ENCODE results near the gene SCARF1. TPM values are rescaled to one million over a fixed set of nuclear protein-coding genes. Genes with fewer than 3 reads are reported as not detected.

Gene SCARF1
- total RNA-seq, 1 donor from 2014 or later, result 0.97 TPM

GRCh38 chr17:1588821-1589585 lies 56.5 kb downstream of the SCARF1 start:
- no peak for DNase-seq (ENCODE audit: extremely low spot score, unreplicated experiment)
- Mint-ChIP-seq H3K4me1 (ENCODE audit: unreplicated experiment) (no peaks in the 10 kb centered on the region), H3K4me3 (no peak overlapping the region), H3K27me3 (no peaks in the 10 kb centered on the region), H3K36me3 (no peaks in the 10 kb centered on the region), H3K9me3 (no peaks in the 10 kb centered on the region), H3K27ac (no peak overlapping the region)
- TF ChIP-seq, protein P1, sequence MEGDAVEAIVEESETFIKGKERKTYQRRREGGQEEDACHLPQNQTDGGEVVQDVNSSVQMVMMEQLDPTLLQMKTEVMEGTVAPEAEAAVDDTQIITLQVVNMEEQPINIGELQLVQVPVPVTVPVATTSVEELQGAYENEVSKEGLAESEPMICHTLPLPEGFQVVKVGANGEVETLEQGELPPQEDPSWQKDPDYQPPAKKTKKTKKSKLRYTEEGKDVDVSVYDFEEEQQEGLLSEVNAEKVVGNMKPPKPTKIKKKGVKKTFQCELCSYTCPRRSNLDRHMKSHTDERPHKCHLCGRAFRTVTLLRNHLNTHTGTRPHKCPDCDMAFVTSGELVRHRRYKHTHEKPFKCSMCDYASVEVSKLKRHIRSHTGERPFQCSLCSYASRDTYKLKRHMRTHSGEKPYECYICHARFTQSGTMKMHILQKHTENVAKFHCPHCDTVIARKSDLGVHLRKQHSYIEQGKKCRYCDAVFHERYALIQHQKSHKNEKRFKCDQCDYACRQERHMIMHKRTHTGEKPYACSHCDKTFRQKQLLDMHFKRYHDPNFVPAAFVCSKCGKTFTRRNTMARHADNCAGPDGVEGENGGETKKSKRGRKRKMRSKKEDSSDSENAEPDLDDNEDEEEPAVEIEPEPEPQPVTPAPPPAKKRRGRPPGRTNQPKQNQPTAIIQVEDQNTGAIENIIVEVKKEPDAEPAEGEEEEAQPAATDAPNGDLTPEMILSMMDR (conservative IDR thresholded peaks at IDR 0.05), result no peak

GRCh38 chr17:1584167-1584566 lies 61.4 kb downstream of the SCARF1 start:
- no peak for DNase-seq (ENCODE audit: extremely low spot score, unreplicated experiment)
- Mint-ChIP-seq H3K27me3 (no peaks in the 10 kb centered on the region), H3K27ac (no peak overlapping the region), H3K4me1 (ENCODE audit: unreplicated experiment) (no peaks in the 10 kb centered on the region), H3K36me3 (no peaks in the 10 kb centered on the region), H3K9me3 (no peaks in the 10 kb centered on the region), H3K4me3 (no peak overlapping the region)
- TF ChIP-seq, protein P1 (conservative IDR thresholded peaks at IDR 0.05), result no peak

Other genes with a start within 250 kb of the SCARF1 start
- gene YWHAE, start 245.5 kb downstream of the SCARF1 start, total RNA-seq (ENCODE audit: low replicate concordance), result 674 and 773 TPM in 2 replicates
- gene CRK, start 189.5 kb downstream of the SCARF1 start, total RNA-seq (ENCODE audit: low replicate concordance), result 49.5 and 53.6 TPM in 2 replicates
- 73.6 and 132 TPM in 2 replicates for gene MYO1C, start 153.0 kb downstream of the SCARF1 start, total RNA-seq (ENCODE audit: low replicate concordance)
- 21.2 and 29.7 TPM in 2 replicates for gene INPP5K, start 129.1 kb downstream of the SCARF1 start, total RNA-seq (ENCODE audit: low replicate concordance)
- 64.5 and 76.1 TPM in 2 replicates for gene PITPNA, start 82.9 kb downstream of the SCARF1 start, total RNA-seq (ENCODE audit: low replicate concordance)
- gene SLC43A2, start 16.9 kb downstream of the SCARF1 start, total RNA-seq (ENCODE audit: low replicate concordance), result 23.5 and 28.6 TPM in 2 replicates
- gene RILP, start 4.1 kb upstream of the SCARF1 start, total RNA-seq (ENCODE audit: low replicate concordance), result 5.9 and 6.4 TPM in 2 replicates
- 277 and 321 TPM in 2 replicates for gene PRPF8, start 39.1 kb upstream of the SCARF1 start, total RNA-seq (ENCODE audit: low replicate concordance)
- 4.0 and 4.3 TPM in 2 replicates for gene TLCD2, start 64.6 kb upstream of the SCARF1 start, total RNA-seq (ENCODE audit: low replicate concordance)
- gene WDR81, start 79.0 kb upstream of the SCARF1 start, total RNA-seq (ENCODE audit: low replicate concordance), result 14.5 and 16.0 TPM in 2 replicates
- gene SERPINF2, start 97.1 kb upstream of the SCARF1 start, total RNA-seq (ENCODE audit: low replicate concordance), result 28.3 and 36.3 TPM in 2 replicates
- 9.6 and 98.8 TPM in 2 replicates for gene SERPINF1, start 116.3 kb upstream of the SCARF1 start, total RNA-seq (ENCODE audit: low replicate concordance)
- gene SMYD4, start 184.2 kb upstream of the SCARF1 start, total RNA-seq (ENCODE audit: low replicate concordance), result 18.0 and 22.5 TPM in 2 replicates
- 91.5 and 129 TPM in 2 replicates for gene RPA1, start 184.3 kb upstream of the SCARF1 start, total RNA-seq (ENCODE audit: low replicate concordance)

Measured in type B pancreatic cell (in vitro differentiated cells).